NOMO-1 treated with DMSO at 0.1 percent for 48 hours (cell line): ENCODE data around the gene NDUFAB1.
A peak's percentile ranks its signal among the peaks of the same experiment; 100 is the strongest.
"Not testable (repeated sequence)": the region's sequence is repeated elsewhere in the genome, so short reads cannot be mapped to it uniquely, and the experiment has no call there.

Source experiments
- DNase-seq: peaks from one replicate; lab custom pipeline; 2025; ENCODE audit not compliant: unreplicated experiment; lab: John Stamatoyannopoulos, UW

The NDUFAB1 gene

GRCh38 chr16:23556881-23557778, 39.0 kb downstream of the NDUFAB1 start, which contains the start of the genes EARS2 and UBFD1:
Gene EARS2 (minus strand): TSS chr16:23557350. CDS start chr16:23557343, 7 bp downstream.
Gene UBFD1 (plus strand): TSS chr16:23557727. CDS start chr16:23557743, 16 bp downstream.
- peak; percentile 98 for DNase-seq

DNA sequence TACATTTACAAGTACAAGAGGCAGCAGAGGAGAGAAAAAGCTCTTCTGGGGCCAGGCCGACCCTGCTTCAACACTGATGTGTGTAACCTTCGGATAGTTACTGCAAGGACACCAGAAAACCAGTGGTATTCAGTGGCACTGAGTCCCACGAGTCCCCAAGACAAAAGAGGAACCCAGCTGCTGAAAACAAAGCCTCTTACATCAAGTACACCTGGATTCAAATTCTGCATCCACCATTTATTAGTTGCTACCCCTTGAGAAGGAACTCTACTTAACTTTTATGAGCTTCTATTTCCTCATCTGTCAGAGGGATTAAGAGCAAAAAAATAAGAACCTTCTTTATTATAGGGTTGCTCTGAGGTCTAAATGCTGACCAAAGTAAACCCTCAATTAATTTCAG, 41.6 kb downstream of the NDUFAB1 start:
- no peak for DNase-seq

GRCh38 chr16:23552161-23552560, 44.0 kb downstream of the NDUFAB1 start:
- DNase-seq: no peak

GRCh38 chr16:23549938-23550337, 46.2 kb downstream of the NDUFAB1 start:
- DNase-seq: no peak

DNA sequence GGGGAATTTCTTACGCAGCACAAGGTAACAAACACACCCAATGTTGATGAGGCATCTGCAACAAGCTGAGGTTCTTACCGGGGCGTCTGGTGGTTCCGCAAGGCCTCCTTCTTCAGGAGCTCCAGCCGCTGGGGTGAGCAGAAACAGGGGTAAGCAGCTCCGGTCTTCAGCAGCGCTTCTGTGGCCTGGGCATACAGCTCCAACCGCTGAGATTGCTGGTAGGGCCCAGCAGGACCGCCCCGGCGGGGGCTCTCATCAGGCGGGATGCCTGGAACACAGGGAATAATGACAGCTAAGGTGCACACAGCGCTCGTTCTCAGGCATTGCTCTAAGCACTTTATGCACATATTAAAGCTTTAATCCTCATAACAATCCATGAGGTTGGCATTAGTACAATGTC, 51.7 kb downstream of the NDUFAB1 start:
- DNase-seq: no peak

DNA sequence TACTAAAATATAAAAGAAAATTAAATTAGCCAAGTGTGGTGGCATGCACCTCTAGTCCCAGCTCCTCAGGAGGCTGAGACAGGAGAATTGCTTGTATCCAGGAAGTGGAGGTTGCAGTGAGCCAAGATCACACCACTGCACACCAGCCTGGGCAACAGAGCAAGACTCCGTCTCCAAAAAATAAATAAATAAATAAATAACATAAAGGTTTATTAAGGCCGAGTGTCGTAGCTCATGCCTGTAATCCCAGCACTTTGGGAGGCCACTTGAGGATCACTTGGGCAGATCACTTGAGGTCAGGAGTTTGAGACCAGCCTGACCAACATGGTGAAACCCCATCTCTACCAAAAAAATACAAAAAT, 55.3 kb downstream of the NDUFAB1 start:
- DNase-seq: not testable (repeated sequence)

GRCh38 chr16:23539984-23540816, 55.9 kb downstream of the NDUFAB1 start:
- DNase-seq: no peak

- no peak for DNase-seq
Measured at GRCh38 chr16:23538919-23539278, 57.2 kb downstream of the NDUFAB1 start.

GRCh38 chr16:23537390-23537789, 58.7 kb downstream of the NDUFAB1 start:
- no peak for DNase-seq

DNA sequence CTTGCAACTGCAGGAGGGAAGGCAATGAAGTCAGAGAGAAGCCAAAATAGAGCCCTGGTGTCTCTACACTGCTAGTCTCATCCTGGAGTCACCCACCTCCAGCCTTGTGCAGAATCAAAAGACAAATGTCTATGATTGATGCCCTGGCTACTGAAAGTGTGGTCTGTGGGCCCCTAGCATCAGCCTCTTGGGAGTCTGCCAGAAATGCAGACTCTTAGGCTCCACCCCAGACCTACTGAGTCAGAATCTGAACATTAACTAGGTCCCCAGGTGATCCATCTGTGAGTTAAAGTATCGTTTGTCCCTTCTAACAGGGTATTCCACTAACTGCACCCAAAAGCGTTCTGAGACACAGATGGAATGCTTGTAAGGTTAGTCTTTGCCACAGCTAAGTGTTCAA, 60.2 kb downstream of the NDUFAB1 start:
- no peak for DNase-seq

DNA sequence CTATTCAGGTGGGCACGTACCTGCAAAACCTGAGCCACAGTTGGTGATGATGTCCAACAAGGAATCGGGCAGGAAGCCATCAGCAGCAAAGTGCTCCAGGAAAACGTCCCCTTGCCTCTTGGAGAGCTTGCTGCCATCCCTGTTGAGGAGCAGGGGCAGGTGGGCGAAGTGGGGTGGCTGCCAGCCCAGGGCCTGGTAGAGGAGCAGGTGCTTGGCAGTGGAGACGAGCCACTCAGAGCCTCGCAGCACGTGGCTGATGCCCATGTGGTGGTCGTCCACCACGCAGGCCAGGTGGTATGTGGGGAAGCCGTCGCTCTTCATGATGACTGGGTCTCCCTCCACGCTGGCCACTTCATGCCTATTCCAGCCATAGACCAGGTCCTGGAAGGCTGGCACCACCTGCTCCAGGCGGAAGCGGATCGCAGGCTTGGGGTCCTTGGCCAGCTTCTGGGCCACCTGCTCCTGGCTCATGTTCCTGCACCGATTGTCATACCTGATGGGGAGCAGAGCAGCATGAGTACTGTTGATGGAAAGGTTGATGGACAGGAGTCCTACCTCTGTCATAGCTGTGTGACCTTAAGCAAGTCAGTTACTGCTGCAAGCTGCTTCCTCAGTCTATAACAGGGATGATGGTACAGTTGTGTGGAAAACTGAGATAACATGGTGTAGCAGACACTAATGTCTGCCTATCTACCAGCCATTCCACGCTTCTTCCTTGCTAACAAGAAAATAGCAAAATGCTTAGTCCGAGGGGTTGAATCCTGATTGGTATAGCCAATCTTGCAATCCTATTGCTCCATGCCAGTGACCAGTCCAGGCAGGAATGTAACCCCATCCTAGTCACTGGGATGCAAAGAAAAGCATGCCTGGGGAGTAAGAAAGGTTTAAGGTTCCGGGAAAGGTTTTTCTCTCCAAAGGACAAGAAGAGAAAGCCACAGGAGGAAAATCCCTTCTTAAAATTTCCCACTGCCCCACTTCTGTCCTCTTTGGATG, 61.0 kb downstream of the NDUFAB1 start:
- DNase-seq: no peak

DNA sequence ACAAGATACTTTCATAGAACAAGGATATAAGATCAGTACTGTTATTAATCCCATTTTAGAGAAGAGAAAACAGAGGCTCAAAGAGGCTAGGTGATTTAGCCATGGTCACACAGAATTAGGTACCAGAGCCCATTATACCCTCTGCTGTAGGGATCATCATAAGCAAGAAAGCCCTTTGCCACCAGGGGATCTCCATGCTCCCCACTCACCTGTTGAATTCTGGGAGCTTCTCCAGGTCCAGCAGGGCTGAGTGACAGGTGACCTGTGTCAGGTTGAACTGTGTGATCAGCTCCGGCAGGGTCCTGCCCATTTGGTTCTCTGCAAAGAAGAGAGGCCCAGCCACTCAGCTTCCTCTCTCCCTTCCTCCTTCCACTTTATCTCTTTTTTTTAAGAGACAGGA, 63.7 kb downstream of the NDUFAB1 start:
- no peak for DNase-seq
